ENCODE measurements around the gene COMT. TPM values are rescaled to one million over a fixed set of nuclear protein-coding genes. Genes with fewer than 3 reads are reported as not detected.

The COMT gene
- total RNA-seq, 3 donors from 2014 or later (not counting 1 experiment from before 2014, with no cell fraction given) = 37.5 to 56.2 (median 38.2) TPM

- Mint-ChIP-seq H3K27me3 (ENCODE audit: low read depth in 2 of 2) (no peaks in the 10 kb centered on the region), H3K4me1 (no peaks in the 10 kb centered on the region), H3K9me3 (no peaks in the 10 kb centered on the region), H3K36me3 (no peaks in the 10 kb centered on the region), H3K27ac (no peak overlapping the region), H3K4me3 (no peak overlapping the region)
- no peaks in the 10 kb centered on the region for H3K9me3 ChIP-seq (ENCODE audit: control insufficient read depth, insufficient read depth, low read length)
- ATAC-seq = no peak
- H3K27ac ChIP-seq (ENCODE audit: low read length) = no peak overlapping the region
- H3K4me3 ChIP-seq (ENCODE audit: low read length) = no peak overlapping the region
- DNase-seq = no peak
- H3K4me1 ChIP-seq (ENCODE audit: control insufficient read depth, insufficient read depth, low read length) = peaks cover 2% of the 10 kb centered on the region
- no peak for TF ChIP-seq CTCF (IDR thresholded peaks at IDR 0.05)
- no peaks in the 10 kb centered on the region for H3K36me3 ChIP-seq (ENCODE audit: control insufficient read depth, insufficient read depth, low read length)
- intact Hi-C loops (cut with micrococcal nuclease) = no loop called here
- no peaks in the 10 kb centered on the region for H3K27me3 ChIP-seq (ENCODE audit: control insufficient read depth, insufficient read depth, low read length)
- 88% methylated on average over 7 of the region's 7 CpGs for WGBS (ENCODE audit: insufficient coverage)
These were observed 50.9 kb downstream of the COMT start for GRCh38 chr22:19992481-19992911.

- no peak for TF ChIP-seq CTCF (IDR thresholded peaks at IDR 0.05)
- Mint-ChIP-seq H3K9me3 (no peaks in the 10 kb centered on the region), H3K27ac (no peak overlapping the region), H3K36me3 (no peaks in the 10 kb centered on the region), H3K27me3 (ENCODE audit: low read depth in 2 of 2) (no peaks in the 10 kb centered on the region), H3K4me3 (no peak overlapping the region), H3K4me1 (no peaks in the 10 kb centered on the region)
- Histone ChIP-seq H3K4me3 (ENCODE audit: low read length) (no peak overlapping the region), H3K4me1 (ENCODE audit: control insufficient read depth, insufficient read depth, low read length) (no peaks in the 10 kb centered on the region), H3K27ac (ENCODE audit: low read length) (no peak overlapping the region), H3K27me3 (ENCODE audit: control insufficient read depth, insufficient read depth, low read length) (no peaks in the 10 kb centered on the region), H3K9me3 (ENCODE audit: control insufficient read depth, insufficient read depth, low read length) (no peaks in the 10 kb centered on the region), H3K36me3 (ENCODE audit: control insufficient read depth, insufficient read depth, low read length) (no peaks in the 10 kb centered on the region)
- WGBS (ENCODE audit: insufficient coverage) = 92% methylated on average over 6 of the region's 6 CpGs
- no peak for DNase-seq
- intact Hi-C loops (cut with micrococcal nuclease) = no loop called here
- ATAC-seq = no peak
These were observed 51.4 kb downstream of the COMT start for GRCh38 chr22:19992921-19993355.

GRCh38 chr22:19993926-19994325, 52.4 kb downstream of the COMT start:
- no peaks in the 10 kb centered on the region for H3K27me3 Mint-ChIP-seq (ENCODE audit: low read depth in 2 of 2)
- WGBS (ENCODE audit: insufficient coverage) = 94% methylated on average over 7 of the region's 7 CpGs
- no peak for TF ChIP-seq CTCF (IDR thresholded peaks at IDR 0.05)

More at GRCh38 chr22:19993926-19994325, 52.4 kb downstream of the COMT start:
- Mint-ChIP-seq H3K9me3 (no peaks in the 10 kb centered on the region), H3K4me3 (no peak overlapping the region), H3K36me3 (no peaks in the 10 kb centered on the region), H3K4me1 (no peaks in the 10 kb centered on the region), H3K27ac (no peak overlapping the region)
- H3K4me1 ChIP-seq (ENCODE audit: control insufficient read depth, insufficient read depth, low read length) = no peaks in the 10 kb centered on the region
- H3K4me3 ChIP-seq (ENCODE audit: low read length) = no peak overlapping the region
- H3K27ac ChIP-seq (ENCODE audit: low read length) = no peak overlapping the region
- intact Hi-C loops (cut with micrococcal nuclease) = no loop called here
- H3K9me3 ChIP-seq (ENCODE audit: control insufficient read depth, insufficient read depth, low read length) = no peaks in the 10 kb centered on the region
- no peaks in the 10 kb centered on the region for H3K36me3 ChIP-seq (ENCODE audit: control insufficient read depth, insufficient read depth, low read length)
- no peaks in the 10 kb centered on the region for H3K27me3 ChIP-seq (ENCODE audit: control insufficient read depth, insufficient read depth, low read length)
- ATAC-seq (no peak), DNase-seq (no peak)
